Kidney (tissue), 14 donors: ENCODE results near the gene PITPNM2. TPM values are rescaled to one million over a fixed set of nuclear protein-coding genes. Genes with fewer than 3 reads are reported as not detected.

Experiments used
- DNase-seq, 5 donors: peaks; one replicate each; pipeline ENCODE4 v3.0.0-alpha.2; 2013 to 2020
- FAIRE-seq: peaks from 2 replicates; lab custom pipeline; 2012; peaks lifted over from hg19 to GRCh38; lab: Jason Lieb, UNC
- H3K27ac ChIP-seq, 2 donors: one replicate each; pipeline ENCODE4 v1.7.0; 2013; ENCODE audit warnings: low read depth in 2 of 2, low read length in 2 of 2, inconsistent platforms in 1 of 2
- H3K27me3 ChIP-seq: one replicate; pipeline ENCODE4 v1.7.1; 2013; ENCODE audit warnings: low read length, inconsistent platforms; ENCODE audit not compliant: control insufficient read depth, insufficient read depth
- H3K36me3 ChIP-seq, 3 donors: one replicate each; pipeline versions ENCODE4 v1.7.0 to v1.7.1; 2013; ENCODE audit warnings: low read length in 3 of 3, control low read depth in 1 of 3, inconsistent platforms in 1 of 3; ENCODE audit not compliant: insufficient read depth in 3 of 3, control insufficient read depth in 2 of 3
- H3K4me1 ChIP-seq, 3 donors: one replicate each; pipeline versions ENCODE4 v1.7.0 to v1.7.1; 2013; ENCODE audit warnings: low read length in 3 of 3, inconsistent platforms in 1 of 3, low read depth in 1 of 3; ENCODE audit not compliant: control insufficient read depth in 2 of 3, insufficient read depth in 2 of 3
- H3K4me3 ChIP-seq, 3 donors: one replicate each; pipeline versions ENCODE4 v1.7.0 to v1.8.1; 2013; ENCODE audit warnings: low read length in 3 of 3, control low read depth in 1 of 3, inconsistent platforms in 1 of 3
- H3K9ac ChIP-seq, 3 donors: one replicate each; pipeline versions ENCODE4 v1.7.0 to v1.7.1; 2013; ENCODE audit warnings: low read length in 3 of 3, control low read depth in 1 of 3, inconsistent platforms in 1 of 3
- H3K9me3 ChIP-seq, 3 donors: one replicate each; pipeline versions ENCODE4 v1.7.0 to v1.7.1; 2013; ENCODE audit warnings: low read length in 3 of 3, control low read depth in 1 of 3, inconsistent platforms in 1 of 3; ENCODE audit not compliant: control insufficient read depth in 2 of 3, insufficient read depth in 1 of 3
- CTCF ChIP-seq: IDR thresholded peaks from 3 replicates; pipeline ENCODE4 v1.5.1; 2012; ENCODE audit warnings: mild to moderate bottlenecking, moderate library complexity, borderline replicate concordance; ENCODE audit not compliant: insufficient read depth; ENCODE audit errors: extremely low read depth
- intact Hi-C: fragments of 100-400 bp; cut with DNase I; formaldehyde crosslinking; loops from one replicate; pipeline ENCODE4 v1.11.1; 2022
- polyA plus RNA-seq: library from polyadenylated mRNA; stranded (reverse); fragments of 350-450 nt; fragmentation: Illumina TruSeq; extraction: RNeasy Lipid Tissue Mini Kit (QIAGEN cat#74804); gene quantifications from one replicate; pipeline ENCODE4 v1.2.3, GENCODE V29; 2014; ENCODE audit warnings: low read depth, low replicate concordance; ENCODE audit not compliant: insufficient read depth
- total RNA-seq: library from RNA; stranded (reverse); fragmentation: NEBNext Ultra II Directional; extraction: Animal tissue kit (Norgen Biotek cat#: 25700); gene quantifications from one replicate; pipeline ENCODE4 v1.2.1, GENCODE V29; 2021
- donor health status: control.
- donor health status: control.
- donor health status: control.
- donor health status: control.
- donor health status: control.
- donor health status: DM: yes; HTN: yes; CAD: no.
- donor health status: Normal renal cell carcinoma (clear cell type).

The PITPNM2 gene
- total and polyA plus RNA-seq, 2 donors from 2014 or later = 5.7 to 41.7 TPM

GRCh38 chr12:123111498-123112165, 39.3 kb downstream of the PITPNM2 start:
- FAIRE-seq = no peak
- intact Hi-C loops = no loop called here
- Histone ChIP-seq H3K9me3 (no peaks in the 10 kb centered on the region), H3K36me3 (peaks cover 0 to 8% (median 0%) of the 10 kb centered on the region in 3 donors), H3K27me3 (no peaks in the 10 kb centered on the region), H3K4me1 (peaks cover 4 to 26% (median 22%) of the 10 kb centered on the region in 3 donors), H3K4me3 (no peak overlapping the region), H3K27ac (no peak overlapping the region), H3K9ac (no peak overlapping the region)
- no peak for TF ChIP-seq CTCF
- DNase-seq = no peak

- no peak overlapping the region for H3K27ac ChIP-seq
- no peak overlapping the region for H3K4me3 ChIP-seq
- intact Hi-C loops = no loop called here
- H3K27me3 ChIP-seq = no peaks in the 10 kb centered on the region
- no peak for FAIRE-seq
- H3K9me3 ChIP-seq = no peaks in the 10 kb centered on the region
- TF ChIP-seq CTCF = no peak
- peaks cover 0 to 10% (median 8%) of the 10 kb centered on the region in 3 donors for H3K4me1 ChIP-seq
- no peak overlapping the region for H3K9ac ChIP-seq
- peak in 3 of 5 donors; percentile 37 to 54 (median 51) for DNase-seq
- peaks cover 0 to 8% (median 0%) of the 10 kb centered on the region in 3 donors for H3K36me3 ChIP-seq
Measured at GRCh38 chr12:123109319-123109772, 41.5 kb downstream of the PITPNM2 start.

GRCh38 chr12:123108682-123109066, 42.2 kb downstream of the PITPNM2 start:
- Histone ChIP-seq H3K27me3 (no peaks in the 10 kb centered on the region), H3K4me3 (no peak overlapping the region), H3K9me3 (no peaks in the 10 kb centered on the region), H3K27ac (no peak overlapping the region), H3K4me1 (peaks cover 0 to 8% (median under 1%) of the 10 kb centered on the region in 3 donors), H3K9ac (no peak overlapping the region), H3K36me3 (peaks cover 0 to 8% (median 0%) of the 10 kb centered on the region in 3 donors)
- TF ChIP-seq CTCF = no peak
- FAIRE-seq = no peak
- intact Hi-C loops = no loop called here
- no peak for DNase-seq
